Natural killer cell (primary cell): ENCODE data around the gene MACO1. TPM values are rescaled to one million over a fixed set of nuclear protein-coding genes. Genes with fewer than 3 reads are reported as not detected.
A peak's percentile ranks its signal among the peaks of the same experiment; 100 is the strongest.
"Not testable (repeated sequence)": the region's sequence is repeated elsewhere in the genome, so short reads cannot be mapped to it uniquely, and the experiment has no call there.

ENCODE experiments used
- ATAC-seq, 3 donors: fragments of 150-1000 bp in 2 of 3; fragments of 200-7000 bp in 1 of 3; cut with Tn5 transposase; 1 replicate in 1 of 3; 2 replicates in 2 of 3; pipeline ENCODE4 v1.10.0; 2021; ENCODE audit warnings: mild to moderate bottlenecking in 2 of 3, moderate library complexity in 2 of 3
- DNase-seq, 2 donors: peaks; one replicate each; pipeline versions ENCODE4 v3.0.0 to v3.0.0-alpha.2; 2013 to 2021; ENCODE audit warnings: mixed read lengths in 1 of 2
- H3K27ac ChIP-seq: one replicate; pipeline ENCODE4 v1.5.1; 2013; ENCODE audit warnings: mild to moderate bottlenecking, low read length
- H3K27me3 ChIP-seq: one replicate; pipeline ENCODE4 v1.6.1; 2013; ENCODE audit warnings: low read length; ENCODE audit not compliant: control insufficient read depth, insufficient read depth
- H3K36me3 ChIP-seq: one replicate; pipeline ENCODE4 v1.6.1; 2013; ENCODE audit warnings: low read length; ENCODE audit not compliant: control insufficient read depth, insufficient read depth
- H3K4me1 ChIP-seq: one replicate; pipeline ENCODE4 v1.6.1; 2013; ENCODE audit warnings: low read length; ENCODE audit not compliant: control insufficient read depth, insufficient read depth
- H3K4me3 ChIP-seq: one replicate; pipeline ENCODE4 v1.5.1; 2013; ENCODE audit warnings: low read length
- H3K9me3 ChIP-seq: one replicate; pipeline ENCODE4 v1.6.1; 2013; ENCODE audit warnings: low read length; ENCODE audit not compliant: control insufficient read depth, insufficient read depth
- H3K27ac Mint-ChIP-seq, 2 donors: one replicate each; pipeline ENCODE4 v1.8.0; 2022; ENCODE audit warnings: mild to moderate bottlenecking in 2 of 2, mixed read lengths in 2 of 2, moderate library complexity in 1 of 2
- H3K27me3 Mint-ChIP-seq, 2 donors: one replicate each; pipeline ENCODE4 v1.8.0; 2022; ENCODE audit warnings: low read depth in 2 of 2, mixed read lengths in 2 of 2
- H3K36me3 Mint-ChIP-seq: one replicate; pipeline ENCODE4 v1.8.0; 2022; ENCODE audit warnings: mixed read lengths
- H3K4me1 Mint-ChIP-seq, 2 donors: one replicate each; pipeline ENCODE4 v1.8.0; 2022; ENCODE audit warnings: mixed read lengths in 2 of 2
- H3K4me3 Mint-ChIP-seq: one replicate; pipeline ENCODE4 v1.8.0; 2022; ENCODE audit warnings: mild to moderate bottlenecking, moderate library complexity, mixed read lengths
- H3K9me3 Mint-ChIP-seq, 2 donors: one replicate each; pipeline ENCODE4 v1.8.0; 2022; ENCODE audit warnings: mixed read lengths in 2 of 2
- CTCF ChIP-seq: fragments of 200-600 bp; IDR thresholded peaks from one replicate; pipeline ENCODE4 v1.8.0; 2022; ENCODE audit warnings: antibody characterized with exemption
- WGBS: methylation state at CpG from one replicate; pipeline ENCODE4 v1.1.7; 2013; ENCODE audit warnings: missing lambda C conversion rate; ENCODE audit not compliant: insufficient coverage; 5-methylcytosine and 5-hydroxymethylcytosine counted together
- intact Hi-C: fragments of 100-400 bp; cut with micrococcal nuclease; formaldehyde crosslinking; loops from one replicate; pipeline ENCODE4 v1.14.2; 2022
- total RNA-seq, 4 donors: library from RNA; stranded (reverse); fragments of 120-200 nt in 1 of 4; gene quantifications; one replicate each; pipeline versions ENCODE4 v1.2.3 to v1.2.4, GENCODE V29; 2013 to 2022

The MACO1 gene
- total RNA-seq, 3 donors from 2014 or later (not counting 1 experiment from before 2014, with no cell fraction given), result 15.9 to 19.6 (median 16.9) TPM

- intact Hi-C loops, result not testable (repeated sequence)
These were observed 41.0 kb upstream of the MACO1 start for GRCh38 chr1:25389721-25390120.

GRCh38 chr1:25392841-25393240 lies 37.9 kb upstream of the MACO1 start:
- TF ChIP-seq CTCF, result no peak
- H3K9me3 Mint-ChIP-seq, result no peaks in the 10 kb centered on the region
- no peaks in the 10 kb centered on the region for H3K36me3 Mint-ChIP-seq
- H3K36me3 ChIP-seq, result no peaks in the 10 kb centered on the region
- no peak overlapping the region for H3K4me3 Mint-ChIP-seq
- H3K4me1 ChIP-seq, result no peaks in the 10 kb centered on the region
- WGBS, result 91% methylated on average over 3 of the region's 6 CpGs
- no peak for ATAC-seq
- peaks cover 0 to 6% of the 10 kb centered on the region in 2 donors for H3K4me1 Mint-ChIP-seq
- no peak overlapping the region for H3K27ac Mint-ChIP-seq
- DNase-seq, result no peak
- H3K27me3 ChIP-seq, result no peaks in the 10 kb centered on the region
- no peak overlapping the region for H3K4me3 ChIP-seq
- H3K27ac ChIP-seq, result no peak overlapping the region
- H3K9me3 ChIP-seq, result no peaks in the 10 kb centered on the region
- H3K27me3 Mint-ChIP-seq, result peaks cover 0 to 6% of the 10 kb centered on the region in 2 donors
- intact Hi-C loops, result no loop called here

More at GRCh38 chr1:25389721-25390120, 41.0 kb upstream of the MACO1 start:
- H3K27ac Mint-ChIP-seq, result peak overlapping the region in 1 of 2 donors; percentile 50
- DNase-seq, H3K4me3 ChIP-seq, ATAC-seq, H3K36me3 ChIP-seq, H3K9me3 Mint-ChIP-seq, H3K27ac ChIP-seq, H3K27me3 Mint-ChIP-seq, H3K36me3 Mint-ChIP-seq, H3K4me1 Mint-ChIP-seq, H3K27me3 ChIP-seq, H3K4me3 Mint-ChIP-seq, H3K9me3 ChIP-seq, H3K4me1 ChIP-seq: not testable (repeated sequence)
- WGBS, result 31% methylated on average over 3 of the region's 3 CpGs

GRCh38 chr1:25397549-25397948 lies 33.1 kb upstream of the MACO1 start:
- ATAC-seq, H3K27ac ChIP-seq, H3K36me3 Mint-ChIP-seq, H3K4me3 Mint-ChIP-seq, intact Hi-C loops, H3K9me3 Mint-ChIP-seq, H3K4me1 Mint-ChIP-seq, H3K27ac Mint-ChIP-seq, H3K36me3 ChIP-seq, H3K4me1 ChIP-seq, DNase-seq, H3K9me3 ChIP-seq, H3K27me3 ChIP-seq, H3K4me3 ChIP-seq: not testable (repeated sequence)
- 87% methylated on average over 2 of the region's 10 CpGs for WGBS
- H3K27me3 Mint-ChIP-seq, result peaks cover 11 to 17% of the 10 kb centered on the region in 2 donors

GRCh38 chr1:25398079-25398478 lies 32.6 kb upstream of the MACO1 start:
- not testable (repeated sequence) for ATAC-seq, H3K27ac Mint-ChIP-seq

GRCh38 chr1:25402947-25403803 lies 27.5 kb upstream of the MACO1 start:
- not testable (repeated sequence) for H3K9me3 ChIP-seq, H3K27ac ChIP-seq, H3K9me3 Mint-ChIP-seq, H3K4me1 ChIP-seq, H3K4me1 Mint-ChIP-seq, H3K27ac Mint-ChIP-seq, H3K36me3 Mint-ChIP-seq, H3K36me3 ChIP-seq, DNase-seq, H3K4me3 Mint-ChIP-seq, H3K4me3 ChIP-seq, H3K27me3 ChIP-seq
- peaks cover 11% of the 10 kb centered on the region in 2 donors for H3K27me3 Mint-ChIP-seq
- WGBS, result 7% methylated on average over 3 of the region's 8 CpGs
- intact Hi-C loops, result loop anchor here (5.0 kb wide), 1 partner anchor 119 kb away; no protein-coding TSS in a partner anchor
- ATAC-seq, result peak; percentile 59 to 78 (median 75)

More at GRCh38 chr1:25398079-25398478, 32.6 kb upstream of the MACO1 start:
- H3K9me3 ChIP-seq, H3K36me3 Mint-ChIP-seq, intact Hi-C loops, DNase-seq, H3K4me1 Mint-ChIP-seq, H3K4me1 ChIP-seq, H3K4me3 ChIP-seq, H3K9me3 Mint-ChIP-seq, H3K4me3 Mint-ChIP-seq, H3K27ac ChIP-seq, H3K36me3 ChIP-seq, H3K27me3 ChIP-seq: not testable (repeated sequence)
- no CpG with 5 or more reads among the region's 2 CpGs for WGBS
- peaks cover 11 to 17% of the 10 kb centered on the region in 2 donors for H3K27me3 Mint-ChIP-seq

GRCh38 chr1:25405731-25406305 lies 24.9 kb upstream of the MACO1 start:
- H3K4me1 Mint-ChIP-seq, H3K4me3 Mint-ChIP-seq, H3K4me3 ChIP-seq, H3K9me3 ChIP-seq, H3K9me3 Mint-ChIP-seq, H3K27ac Mint-ChIP-seq, H3K36me3 Mint-ChIP-seq, H3K27me3 ChIP-seq, ATAC-seq, DNase-seq, H3K27ac ChIP-seq, H3K4me1 ChIP-seq, H3K27me3 Mint-ChIP-seq, intact Hi-C loops, H3K36me3 ChIP-seq: not testable (repeated sequence)
- WGBS, result 82% methylated on average over 8 of the region's 12 CpGs
